ENCODE data around the gene RFNG.

DNA sequence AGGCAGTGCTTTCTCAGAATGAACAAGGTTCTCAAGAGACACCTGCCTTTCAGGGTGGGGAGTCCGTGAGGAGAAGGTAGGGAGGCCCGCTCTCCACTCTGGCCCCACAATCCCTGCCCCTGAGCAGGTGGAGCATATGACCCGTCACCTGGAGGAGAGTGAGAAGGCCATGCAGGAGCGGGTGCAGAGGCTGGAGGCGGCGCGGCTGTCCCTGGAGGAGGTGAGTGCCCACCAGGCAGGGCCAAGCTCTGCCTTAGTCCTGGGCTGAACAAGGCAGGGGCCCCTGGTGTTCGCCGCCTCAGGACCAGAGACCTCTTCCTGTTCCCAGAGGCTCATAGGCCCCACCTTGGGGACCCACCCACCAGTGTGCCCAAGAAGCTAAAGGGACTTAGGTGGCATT, 22.6 kb downstream of the RFNG start:
- TF ChIP-seq CTCF (conservative IDR thresholded peaks at IDR 0.05) (no peak), EZH2 (IDR thresholded peaks at IDR 0.05; ENCODE audit: low read depth) (no peak)

Measured in PC-9 (cell line).